ENCODE measurements around the gene LUC7L2. TPM values are rescaled to one million over a fixed set of nuclear protein-coding genes. Genes with fewer than 3 reads are reported as not detected.

LUC7L2 gene
- total and polyA plus RNA-seq, 12 donors, result 31.5 to 100.0 (median 53.3) TPM

- intact Hi-C loops (cut with DNase I), result no loop called here
- H3K9me3 ChIP-seq (replicated peaks in 1 of 3), result no peaks in the 10 kb centered on the region
- no peaks in the 10 kb centered on the region for H3K27me3 ChIP-seq
- WGBS, 4 donors, result 0 to 1% (median 0%) methylated on average over 14 to 47 of the region's 47 CpGs
- TF ChIP-seq POLR2A (IDR thresholded peaks at IDR 0.05), result peak in 1 of 2 donors; percentile 89
- no peak for TF ChIP-seq CTCF (IDR thresholded peaks at IDR 0.05)
- peak; percentile 97 to 99 (median 98) for DNase-seq
- no peaks in the 10 kb centered on the region for H3K36me3 ChIP-seq (replicated peaks in 1 of 2)
- H3K4me1 ChIP-seq (replicated peaks in 1 of 2), result peaks cover 8 to 37% of the 10 kb centered on the region in 2 donors
- peak overlapping the region; percentile 95 to 100 (median 99) for H3K27ac ChIP-seq
- H3K4me3 ChIP-seq, result peak overlapping the region; percentile 77 to 99 (median 90)
Measured at GRCh38 chr7:139360210-139360947, 685 bp downstream of the LUC7L2 start.

- peaks cover 8 to 43% of the 10 kb centered on the region in 2 donors for H3K4me1 ChIP-seq (replicated peaks in 1 of 2)
- H3K9me3 ChIP-seq (replicated peaks in 1 of 3), result no peaks in the 10 kb centered on the region
- peak overlapping the region; percentile 77 to 99 (median 90) for H3K4me3 ChIP-seq
- intact Hi-C loops (cut with DNase I), result no loop called here
- H3K27ac ChIP-seq, result peak overlapping the region; percentile 95 to 100 (median 99)
- no peak for DNase-seq
- H3K36me3 ChIP-seq (replicated peaks in 1 of 2), result no peaks in the 10 kb centered on the region
- H3K27me3 ChIP-seq, result no peaks in the 10 kb centered on the region
- 0 to 1% (median 0%) methylated on average over 2 of the region's 2 CpGs for WGBS, 4 donors
- no peak for TF ChIP-seq CTCF (IDR thresholded peaks at IDR 0.05)
- no peak for TF ChIP-seq POLR2A (IDR thresholded peaks at IDR 0.05)
Measured at GRCh38 chr7:139360948-139361307, 1.2 kb downstream of the LUC7L2 start.

GRCh38 chr7:139361523-139361922 lies 1.8 kb downstream of the LUC7L2 start:
- Histone ChIP-seq H3K4me1 (replicated peaks in 1 of 2) (peaks cover 8 to 46% of the 10 kb centered on the region in 2 donors), H3K27ac (peak overlapping the region in 2 of 5 donors; percentile 99 to 100), H3K4me3 (peak overlapping the region in 1 of 4 donors; percentile 88), H3K36me3 (replicated peaks in 1 of 2) (no peaks in the 10 kb centered on the region), H3K27me3 (no peaks in the 10 kb centered on the region), H3K9me3 (replicated peaks in 1 of 3) (no peaks in the 10 kb centered on the region)
- 9 to 16% (median 12%) methylated on average over 3 of the region's 3 CpGs for WGBS, 4 donors
- TF ChIP-seq POLR2A (IDR thresholded peaks at IDR 0.05), result no peak
- DNase-seq, result no peak
- intact Hi-C loops (cut with DNase I), result no loop called here

GRCh38 chr7:139362302-139362701 lies 2.6 kb downstream of the LUC7L2 start:
- Histone ChIP-seq H3K36me3 (replicated peaks in 1 of 2) (no peaks in the 10 kb centered on the region), H3K9me3 (replicated peaks in 1 of 3) (no peaks in the 10 kb centered on the region), H3K4me3 (no peak overlapping the region), H3K27ac (no peak overlapping the region), H3K4me1 (replicated peaks in 1 of 2) (peaks cover 8 to 46% of the 10 kb centered on the region in 2 donors), H3K27me3 (no peaks in the 10 kb centered on the region)
- intact Hi-C loops (cut with DNase I), result no loop called here
- WGBS, 4 donors, result 48 to 62% (median 52%) methylated on average over 3 of the region's 3 CpGs
- TF ChIP-seq CTCF (IDR thresholded peaks at IDR 0.05) (no peak), POLR2A (IDR thresholded peaks at IDR 0.05) (no peak)
- no peak for DNase-seq

GRCh38 chr7:139362981-139363380 lies 3.3 kb downstream of the LUC7L2 start:
- no peaks in the 10 kb centered on the region for H3K36me3 ChIP-seq (replicated peaks in 1 of 2)
- WGBS, 4 donors, result 84 to 95% (median 89%) methylated on average over 6 of the region's 6 CpGs
- intact Hi-C loops (cut with DNase I), result no loop called here
- H3K4me3 ChIP-seq, result no peak overlapping the region
- no peak overlapping the region for H3K27ac ChIP-seq
- no peak for DNase-seq
- peaks cover 8 to 51% of the 10 kb centered on the region in 2 donors for H3K4me1 ChIP-seq (replicated peaks in 1 of 2)
- no peaks in the 10 kb centered on the region for H3K9me3 ChIP-seq (replicated peaks in 1 of 3)
- no peaks in the 10 kb centered on the region for H3K27me3 ChIP-seq
- no peak for TF ChIP-seq POLR2A (IDR thresholded peaks at IDR 0.05)
- no peak for TF ChIP-seq CTCF (IDR thresholded peaks at IDR 0.05)
